DND-41 (cell line): ENCODE measurements around the gene TSHZ1.

ENCODE experiments used
- ATAC-seq: fragments of 200-7000 bp; cut with Tn5 transposase; 3 replicates; pipeline ENCODE4 v1.9.1; 2021; ENCODE audit warnings: low read depth; ENCODE audit not compliant: insufficient read depth
- DNase-seq: peaks from one replicate; pipeline ENCODE4 v3.0.0-alpha.2; 2020
- H2AFZ ChIP-seq: 2 replicates; pipeline ENCODE4 v1.6.0; 2012; ENCODE audit warnings: low read depth, low read length
- H3K27ac ChIP-seq: 2 replicates; pipeline ENCODE4 v1.5.1; 2012; ENCODE audit warnings: low read length, inconsistent platforms
- H3K27me3 ChIP-seq: fragments of 200-600 bp; sonication (generic); 2 replicates; pipeline ENCODE4 v1.6.0; 2012; ENCODE audit warnings: low read length, mild to moderate bottlenecking, inconsistent platforms; ENCODE audit not compliant: insufficient read depth, poor library complexity
- H3K36me3 ChIP-seq: 2 replicates; pipeline ENCODE4 v1.5.1; 2012; ENCODE audit warnings: low read length, inconsistent platforms; ENCODE audit not compliant: insufficient read depth
- H3K4me1 ChIP-seq: 2 replicates; pipeline ENCODE4 v1.5.1; 2012; ENCODE audit warnings: mild to moderate bottlenecking, low read length; ENCODE audit not compliant: insufficient read depth
- H3K4me2 ChIP-seq: 2 replicates; pipeline ENCODE4 v1.6.0; 2012; ENCODE audit warnings: mild to moderate bottlenecking, moderate library complexity, low read length, inconsistent platforms; ENCODE audit not compliant: insufficient read depth
- H3K4me3 ChIP-seq, 2 experiments: fragments of 200-600 bp in 1 of 2; shearing (Covaris generic) in 1 of 2; 2 replicates each; pipeline ENCODE4 v1.5.1; 2012 to 2016; ENCODE audit warnings: inconsistent platforms in 2 of 2, low read length in 2 of 2, mild to moderate bottlenecking in 2 of 2, low read depth in 1 of 2, moderate library complexity in 1 of 2
- H3K79me2 ChIP-seq: 2 replicates; pipeline ENCODE4 v1.6.0; 2012; ENCODE audit warnings: low read length, inconsistent platforms; ENCODE audit not compliant: insufficient read depth
- H3K9ac ChIP-seq: 2 replicates; pipeline ENCODE4 v1.6.0; 2012; ENCODE audit warnings: low read depth, mild to moderate bottlenecking, inconsistent platforms, low read length, moderate library complexity
- H3K9me3 ChIP-seq: 2 replicates; pipeline ENCODE4 v1.5.1; 2012; ENCODE audit warnings: low read length, moderate library complexity, mild to moderate bottlenecking, inconsistent platforms; ENCODE audit not compliant: insufficient read depth, severe bottlenecking
- H4K20me1 ChIP-seq: 2 replicates; pipeline ENCODE4 v1.6.0; 2012; ENCODE audit warnings: low read length; ENCODE audit not compliant: insufficient read depth
- EZH2 ChIP-seq: IDR thresholded peaks from 3 replicates; pipeline ENCODE4 v1.6.1; 2012; ENCODE audit warnings: borderline replicate concordance, low read depth, mild to moderate bottlenecking, moderate library complexity, low read length, inconsistent platforms; ENCODE audit not compliant: severe bottlenecking
- TF ChIP-seq, protein P1 (sequence below): IDR thresholded peaks from 2 replicates; pipeline ENCODE4 v1.5.1; 2012; ENCODE audit warnings: borderline replicate concordance, low read length, moderate library complexity, mild to moderate bottlenecking; ENCODE audit not compliant: poor library complexity, severe bottlenecking; ENCODE audit errors: extremely low read depth

Gene TSHZ1

DNA sequence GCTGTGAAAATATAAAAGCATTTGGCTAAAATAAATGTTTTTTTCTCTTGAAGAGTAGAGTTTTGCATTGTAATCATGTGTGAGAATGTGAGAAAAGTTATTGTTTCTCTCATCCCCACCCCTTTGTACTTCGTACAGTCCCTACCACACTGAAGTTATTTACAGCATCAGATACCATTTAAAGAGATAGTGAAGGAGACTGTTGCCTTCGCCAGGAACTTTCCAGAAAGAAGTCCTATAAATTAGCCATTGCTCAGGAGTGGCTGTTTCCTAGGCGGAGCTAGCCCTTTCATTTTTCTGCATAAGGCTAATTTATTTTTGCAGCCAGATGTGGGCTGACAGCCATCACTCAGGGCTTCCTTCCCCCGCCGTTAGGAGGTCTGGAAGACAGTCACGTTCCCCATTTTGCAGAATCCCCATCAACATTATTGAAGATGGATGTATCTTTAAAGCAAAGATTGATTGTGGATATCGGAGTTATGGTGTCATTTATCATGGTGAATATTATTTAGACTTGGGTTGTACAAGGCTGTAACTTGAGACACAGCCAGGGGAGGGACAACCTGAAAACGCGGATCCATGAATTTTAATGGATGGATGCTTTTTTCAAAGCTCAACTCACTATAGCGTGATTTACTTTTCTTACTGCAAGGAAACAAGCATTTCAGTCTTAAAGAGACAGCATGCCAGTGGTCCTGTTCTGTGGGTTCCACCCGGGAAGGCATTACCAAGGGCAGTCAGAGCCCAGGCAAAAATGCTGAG lies 17.1 kb downstream of the TSHZ1 start:
- Histone ChIP-seq H3K9me3 (no peaks in the 10 kb centered on the region), H3K27me3 (no peaks in the 10 kb centered on the region), H3K9ac (no peak overlapping the region), H2AFZ (no peak overlapping the region), H3K4me2 (no peak overlapping the region), H3K27ac (no peak overlapping the region), H3K79me2 (peaks cover 98% of the 10 kb centered on the region), H3K36me3 (peaks cover 46% of the 10 kb centered on the region), H4K20me1 (peaks cover 51% of the 10 kb centered on the region), H3K4me1 (no peaks in the 10 kb centered on the region), H3K4me3 (no peak overlapping the region)
- DNase-seq (no peak), ATAC-seq (no peak)
- TF ChIP-seq, protein P1, sequence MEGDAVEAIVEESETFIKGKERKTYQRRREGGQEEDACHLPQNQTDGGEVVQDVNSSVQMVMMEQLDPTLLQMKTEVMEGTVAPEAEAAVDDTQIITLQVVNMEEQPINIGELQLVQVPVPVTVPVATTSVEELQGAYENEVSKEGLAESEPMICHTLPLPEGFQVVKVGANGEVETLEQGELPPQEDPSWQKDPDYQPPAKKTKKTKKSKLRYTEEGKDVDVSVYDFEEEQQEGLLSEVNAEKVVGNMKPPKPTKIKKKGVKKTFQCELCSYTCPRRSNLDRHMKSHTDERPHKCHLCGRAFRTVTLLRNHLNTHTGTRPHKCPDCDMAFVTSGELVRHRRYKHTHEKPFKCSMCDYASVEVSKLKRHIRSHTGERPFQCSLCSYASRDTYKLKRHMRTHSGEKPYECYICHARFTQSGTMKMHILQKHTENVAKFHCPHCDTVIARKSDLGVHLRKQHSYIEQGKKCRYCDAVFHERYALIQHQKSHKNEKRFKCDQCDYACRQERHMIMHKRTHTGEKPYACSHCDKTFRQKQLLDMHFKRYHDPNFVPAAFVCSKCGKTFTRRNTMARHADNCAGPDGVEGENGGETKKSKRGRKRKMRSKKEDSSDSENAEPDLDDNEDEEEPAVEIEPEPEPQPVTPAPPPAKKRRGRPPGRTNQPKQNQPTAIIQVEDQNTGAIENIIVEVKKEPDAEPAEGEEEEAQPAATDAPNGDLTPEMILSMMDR = no peak
- no peak for TF ChIP-seq EZH2

GRCh38 chr18:75228967-75229366 lies 18.4 kb downstream of the TSHZ1 start:
- no peak overlapping the region for H3K4me3 ChIP-seq
- H4K20me1 ChIP-seq = peaks cover 49% of the 10 kb centered on the region
- H3K79me2 ChIP-seq = peaks cover 98% of the 10 kb centered on the region
- H3K9ac ChIP-seq = no peak overlapping the region
- H3K27me3 ChIP-seq = no peaks in the 10 kb centered on the region
- DNase-seq (no peak), ATAC-seq (no peak)
- H3K36me3 ChIP-seq = peaks cover 46% of the 10 kb centered on the region
- no peak for TF ChIP-seq EZH2
- TF ChIP-seq, protein P1 = no peak
- H3K4me2 ChIP-seq = no peak overlapping the region
- H3K27ac ChIP-seq = 0 out of 2 replicates have a peak overlapping the region, but pooled peaks have one; percentile 30
- H3K9me3 ChIP-seq = no peaks in the 10 kb centered on the region
- H3K4me1 ChIP-seq = no peaks in the 10 kb centered on the region
- no peak overlapping the region for H2AFZ ChIP-seq

GRCh38 chr18:75229437-75229836 lies 18.8 kb downstream of the TSHZ1 start:
- Histone ChIP-seq H3K4me2 (no peak overlapping the region), H3K9me3 (no peaks in the 10 kb centered on the region), H4K20me1 (peaks cover 49% of the 10 kb centered on the region), H3K27ac (0 out of 2 replicates have a peak overlapping the region, but pooled peaks have one; percentile 30), H2AFZ (no peak overlapping the region), H3K79me2 (peaks cover 98% of the 10 kb centered on the region), H3K4me3 (no peak overlapping the region), H3K36me3 (peaks cover 46% of the 10 kb centered on the region), H3K4me1 (no peaks in the 10 kb centered on the region), H3K9ac (no peak overlapping the region), H3K27me3 (no peaks in the 10 kb centered on the region)
- DNase-seq (no peak), ATAC-seq (no peak)
- no peak for TF ChIP-seq EZH2
- TF ChIP-seq, protein P1 = no peak
